Activated naive CD4-positive, alpha-beta T cell treated with anti-CD3 and anti-CD28 coated beads for 36 hours (primary cell): ENCODE measurements around the gene KLHL7. TPM values are rescaled to one million over a fixed set of nuclear protein-coding genes. Genes with fewer than 3 reads are reported as not detected.
"Not testable (repeated sequence)": the region's sequence is repeated elsewhere in the genome, so short reads cannot be mapped to it uniquely, and the experiment has no call there.

ENCODE experiments used
- CTCF ChIA-PET: fragments of 350-600 bp; sonication (Branson Sonifier 250); formaldehyde crosslinking; loops from one replicate; lab custom pipeline; 2021; ENCODE audit warnings: antibody characterized with exemption; lab: Charles Lee
- DNase-seq: peaks from one replicate; pipeline ENCODE4 v3.0.0-alpha.2; 2020
- H3K27ac Mint-ChIP-seq: one replicate; pipeline ENCODE4 v1.8.0; 2021; ENCODE audit warnings: mild to moderate bottlenecking, mixed read lengths
- H3K27me3 Mint-ChIP-seq: one replicate; pipeline ENCODE4 v1.8.0; 2021; ENCODE audit warnings: low read depth, mixed read lengths
- H3K36me3 Mint-ChIP-seq: one replicate; pipeline ENCODE4 v1.8.0; 2021; ENCODE audit warnings: low read depth, mixed read lengths
- H3K4me1 Mint-ChIP-seq: one replicate; pipeline ENCODE4 v1.8.0; 2021; ENCODE audit warnings: low read depth, mixed read lengths
- H3K4me3 Mint-ChIP-seq: one replicate; pipeline ENCODE4 v1.8.0; 2021; ENCODE audit warnings: mild to moderate bottlenecking, moderate library complexity, mixed read lengths
- H3K9me3 Mint-ChIP-seq: one replicate; pipeline ENCODE4 v1.8.0; 2021; ENCODE audit warnings: mixed read lengths
- intact Hi-C: fragments of 100-400 bp; cut with micrococcal nuclease; formaldehyde crosslinking; loops from one replicate; pipeline ENCODE4 v1.15.1; 2023
- total RNA-seq, 2 experiments: library from RNA; stranded (reverse); gene quantifications; one replicate each; pipeline ENCODE4 v1.2.3, GENCODE V29; 2021

Gene KLHL7
- total RNA-seq, 2 experiments from 2014 or later = 24.0 to 26.4 TPM

DNA sequence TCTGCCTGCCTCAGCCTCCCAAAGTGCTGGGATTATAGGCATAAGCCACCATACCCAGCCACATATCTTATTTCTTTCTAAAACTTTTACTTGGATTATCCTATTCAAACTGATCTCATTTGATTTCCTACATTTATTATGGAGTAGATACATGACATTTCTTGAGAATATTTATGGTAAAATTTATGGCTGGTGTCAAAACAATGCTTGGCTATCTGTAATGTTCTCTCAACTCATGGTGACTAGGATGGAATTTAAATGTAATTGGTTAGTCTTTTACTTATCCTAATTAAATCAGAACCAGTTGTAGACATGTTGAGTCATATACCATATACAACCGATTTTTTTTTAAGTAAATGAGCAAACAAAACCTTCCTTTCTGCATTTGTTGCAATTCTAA lies 80.4 kb downstream of the KLHL7 start:
- no peak overlapping the region for H3K27ac Mint-ChIP-seq
- no peaks in the 10 kb centered on the region for H3K27me3 Mint-ChIP-seq
- intact Hi-C loops = loop anchor here (1.0 to 10.0 kb wide), 2 partner anchors 87 to 189 kb away; no protein-coding TSS in a partner anchor
- CTCF ChIA-PET = no interaction called here
- peaks cover 30% of the 10 kb centered on the region for H3K4me1 Mint-ChIP-seq
- H3K4me3 Mint-ChIP-seq = no peak overlapping the region
- H3K36me3 Mint-ChIP-seq = peaks cover 19% of the 10 kb centered on the region
- no peak for DNase-seq
- H3K9me3 Mint-ChIP-seq = no peaks in the 10 kb centered on the region

DNA sequence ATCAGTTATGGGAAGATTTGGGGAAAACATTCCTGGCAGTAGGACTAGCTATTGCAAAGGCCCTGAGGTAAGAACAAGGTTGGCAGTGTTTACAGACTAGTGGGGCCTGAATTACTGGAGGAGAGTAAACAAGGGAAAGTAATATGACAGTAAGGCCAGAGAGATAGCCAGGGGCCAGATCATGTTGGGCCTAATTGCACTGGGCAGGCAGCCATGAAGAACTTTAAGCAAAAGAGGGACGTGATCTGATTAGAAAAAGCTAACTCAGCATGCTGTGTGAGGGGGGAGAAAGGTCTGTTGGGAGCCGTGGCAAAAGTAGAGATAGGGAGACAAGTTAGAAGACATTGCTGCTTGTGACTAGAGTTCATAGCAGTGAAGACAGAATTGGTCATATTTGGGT lies 85.4 kb downstream of the KLHL7 start:
- CTCF ChIA-PET = no interaction called here
- DNase-seq = no peak
- Mint-ChIP-seq H3K9me3 (no peaks in the 10 kb centered on the region), H3K27ac (no peak overlapping the region), H3K36me3 (peaks cover 26% of the 10 kb centered on the region), H3K27me3 (no peaks in the 10 kb centered on the region), H3K4me1 (peaks cover 6% of the 10 kb centered on the region), H3K4me3 (no peak overlapping the region)
- intact Hi-C loops = no loop called here

DNA sequence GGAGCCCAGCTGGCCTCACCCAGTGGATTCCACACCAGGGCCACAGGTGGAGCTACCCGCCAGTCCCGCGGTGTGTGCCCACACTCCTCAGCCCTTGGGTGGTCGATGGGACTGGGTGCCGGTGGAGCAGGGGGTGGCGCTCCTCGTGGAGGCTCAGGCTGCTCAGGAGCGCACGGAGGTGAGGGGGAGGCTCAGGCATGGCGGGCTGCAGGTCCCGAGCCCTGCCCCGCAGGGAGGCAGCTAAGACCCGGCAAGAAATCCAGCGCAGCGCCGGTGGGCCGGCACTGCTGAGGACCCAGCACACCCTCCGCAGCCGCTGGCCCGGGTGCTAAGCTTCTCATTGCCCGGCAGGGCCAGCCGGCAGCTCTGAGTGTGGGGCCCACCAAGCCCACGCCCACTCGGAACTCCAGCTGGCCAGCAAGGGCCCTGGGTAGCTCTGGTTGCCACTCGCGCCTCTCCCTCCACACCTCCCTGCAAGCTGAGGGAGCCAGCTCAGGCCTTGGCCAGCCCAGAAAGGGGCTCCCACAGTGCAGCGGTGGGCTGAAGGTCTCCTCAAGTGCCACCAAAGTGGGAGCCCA lies 88.2 kb downstream of the KLHL7 start:
- H3K9me3 Mint-ChIP-seq, H3K4me3 Mint-ChIP-seq, H3K27me3 Mint-ChIP-seq, H3K4me1 Mint-ChIP-seq, DNase-seq, intact Hi-C loops, H3K27ac Mint-ChIP-seq: not testable (repeated sequence)
- CTCF ChIA-PET = interaction anchor here (1.2 kb wide), 2 partner anchors 8 to 10 kb away, joined by 3 to 4 read pairs; no protein-coding TSS in a partner anchor
- peaks cover 29% of the 10 kb centered on the region for H3K36me3 Mint-ChIP-seq

DNA sequence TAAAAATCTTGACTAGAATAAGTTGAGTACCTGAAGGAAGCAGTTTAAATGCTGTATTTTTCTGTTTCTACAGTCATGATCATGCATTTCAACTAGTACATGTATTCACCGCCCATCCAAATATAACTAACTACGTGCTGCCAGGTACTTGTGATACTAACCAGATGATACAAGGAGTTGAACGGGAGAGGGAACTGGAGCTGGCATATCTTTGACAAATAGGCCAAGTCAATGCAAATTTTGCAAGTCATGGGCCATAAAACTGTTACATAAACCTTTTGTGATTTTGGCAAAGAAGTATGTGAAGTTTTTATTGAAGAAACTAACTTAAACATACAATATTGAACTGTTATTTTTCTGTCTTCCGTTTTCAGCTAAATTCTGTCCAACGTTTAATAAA lies 90.7 kb downstream of the KLHL7 start:
- intact Hi-C loops = no loop called here
- peaks cover 37% of the 10 kb centered on the region for H3K36me3 Mint-ChIP-seq
- H3K4me1 Mint-ChIP-seq = no peaks in the 10 kb centered on the region
- CTCF ChIA-PET = interaction anchor here (1.2 kb wide), 1 partner anchor 62 kb away, joined by 5 read pairs; no protein-coding TSS in a partner anchor
- no peaks in the 10 kb centered on the region for H3K27me3 Mint-ChIP-seq
- no peaks in the 10 kb centered on the region for H3K9me3 Mint-ChIP-seq
- no peak for DNase-seq
- no peak overlapping the region for H3K27ac Mint-ChIP-seq
- no peak overlapping the region for H3K4me3 Mint-ChIP-seq

- H3K27ac Mint-ChIP-seq, intact Hi-C loops, H3K4me3 Mint-ChIP-seq, CTCF ChIA-PET, H3K4me1 Mint-ChIP-seq, DNase-seq, H3K27me3 Mint-ChIP-seq, H3K9me3 Mint-ChIP-seq: not testable (repeated sequence)
- peaks cover 43% of the 10 kb centered on the region for H3K36me3 Mint-ChIP-seq
These were observed 92.2 kb downstream of the KLHL7 start for GRCh38 chr7:23197745-23198144.

DNA sequence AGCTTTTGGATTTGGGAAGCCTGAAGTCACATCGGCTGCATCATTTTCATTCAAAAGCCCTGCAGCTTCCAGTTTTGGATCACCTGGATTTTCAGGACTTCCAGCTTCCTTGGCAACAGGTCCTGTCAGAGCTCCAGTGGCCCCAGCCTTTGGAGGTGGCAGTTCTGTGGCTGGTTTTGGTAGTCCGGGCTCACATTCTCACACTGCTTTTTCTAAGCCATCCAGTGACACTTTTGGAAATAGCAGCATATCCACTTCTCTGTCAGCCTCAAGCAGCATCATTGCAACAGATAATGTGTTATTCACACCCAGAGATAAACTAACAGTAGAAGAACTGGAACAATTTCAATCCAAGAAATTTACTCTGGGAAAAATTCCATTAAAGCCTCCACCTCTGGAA lies 94.7 kb downstream of the KLHL7 start:
- intact Hi-C loops = no loop called here
- peaks cover under 1% of the 10 kb centered on the region for H3K4me1 Mint-ChIP-seq
- H3K27me3 Mint-ChIP-seq = peaks cover 1% of the 10 kb centered on the region
- no peak for DNase-seq
- CTCF ChIA-PET = interaction anchor here (0.7 kb wide), 2 partner anchors 197 to 1489 kb away, joined by 3 read pairs; no protein-coding TSS in a partner anchor
- no peak overlapping the region for H3K27ac Mint-ChIP-seq
- no peak overlapping the region for H3K4me3 Mint-ChIP-seq
- peaks cover 44% of the 10 kb centered on the region for H3K36me3 Mint-ChIP-seq
- no peaks in the 10 kb centered on the region for H3K9me3 Mint-ChIP-seq

GRCh38 chr7:23204241-23204640 lies 98.7 kb downstream of the KLHL7 start:
- Mint-ChIP-seq H3K36me3 (peaks cover 35% of the 10 kb centered on the region), H3K27ac (no peak overlapping the region), H3K27me3 (peaks cover 23% of the 10 kb centered on the region), H3K9me3 (no peaks in the 10 kb centered on the region), H3K4me3 (no peak overlapping the region), H3K4me1 (peaks cover 2% of the 10 kb centered on the region)
- no peak for DNase-seq
- CTCF ChIA-PET = interaction anchor here (1.0 kb wide), 1 partner anchor 118 kb away, joined by 3 read pairs; no protein-coding TSS in a partner anchor
- intact Hi-C loops = no loop called here

- peaks cover 25% of the 10 kb centered on the region for H3K27me3 Mint-ChIP-seq
- intact Hi-C loops = no loop called here
- no peak overlapping the region for H3K27ac Mint-ChIP-seq
- DNase-seq = no peak
- CTCF ChIA-PET = no interaction called here
- H3K4me1 Mint-ChIP-seq = peaks cover 2% of the 10 kb centered on the region
- H3K9me3 Mint-ChIP-seq = no peaks in the 10 kb centered on the region
- H3K36me3 Mint-ChIP-seq = peaks cover 27% of the 10 kb centered on the region
- no peak overlapping the region for H3K4me3 Mint-ChIP-seq
These were observed 100.0 kb downstream of the KLHL7 start for GRCh38 chr7:23205577-23205908.

- peaks cover 23% of the 10 kb centered on the region for H3K36me3 Mint-ChIP-seq
- H3K9me3 Mint-ChIP-seq = no peaks in the 10 kb centered on the region
- peaks cover 2% of the 10 kb centered on the region for H3K4me1 Mint-ChIP-seq
- CTCF ChIA-PET = no interaction called here
- DNase-seq = no peak
- H3K4me3 Mint-ChIP-seq = peak overlapping the region; percentile 30
- peak overlapping the region; percentile 31 for H3K27ac Mint-ChIP-seq
- peaks cover 25% of the 10 kb centered on the region for H3K27me3 Mint-ChIP-seq
- intact Hi-C loops = no loop called here
These were observed 100.6 kb downstream of the KLHL7 start for GRCh38 chr7:23205909-23206767.

GRCh38 chr7:23207021-23207420 lies 101.4 kb downstream of the KLHL7 start:
- CTCF ChIA-PET = no interaction called here
- Mint-ChIP-seq H3K4me1 (peaks cover 2% of the 10 kb centered on the region), H3K27me3 (peaks cover 25% of the 10 kb centered on the region), H3K4me3 (peak overlapping the region; percentile 30), H3K36me3 (peaks cover 14% of the 10 kb centered on the region), H3K27ac (peak overlapping the region; percentile 31), H3K9me3 (no peaks in the 10 kb centered on the region)
- no peak for DNase-seq
- intact Hi-C loops = no loop called here

DNA sequence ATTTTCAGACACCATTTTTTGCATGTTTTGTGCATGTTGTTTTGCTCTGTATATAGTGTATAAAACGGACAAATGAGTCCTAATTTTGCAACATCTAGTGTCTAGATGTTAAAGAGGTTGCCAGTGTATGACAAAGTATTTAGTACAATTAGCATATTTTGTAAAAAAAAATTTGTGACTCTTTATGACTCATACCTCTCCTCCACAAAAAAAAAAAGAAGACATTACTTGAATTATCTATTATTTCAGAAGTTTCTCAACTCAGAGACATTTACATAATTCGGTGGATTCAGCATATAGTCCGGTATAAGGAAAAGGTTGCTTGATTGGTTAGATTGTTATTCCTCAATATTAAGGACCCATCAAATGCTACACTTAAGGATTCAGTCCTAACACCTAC lies 102.3 kb downstream of the KLHL7 start:
- peaks cover 2% of the 10 kb centered on the region for H3K4me1 Mint-ChIP-seq
- peaks cover 11% of the 10 kb centered on the region for H3K36me3 Mint-ChIP-seq

DNA sequence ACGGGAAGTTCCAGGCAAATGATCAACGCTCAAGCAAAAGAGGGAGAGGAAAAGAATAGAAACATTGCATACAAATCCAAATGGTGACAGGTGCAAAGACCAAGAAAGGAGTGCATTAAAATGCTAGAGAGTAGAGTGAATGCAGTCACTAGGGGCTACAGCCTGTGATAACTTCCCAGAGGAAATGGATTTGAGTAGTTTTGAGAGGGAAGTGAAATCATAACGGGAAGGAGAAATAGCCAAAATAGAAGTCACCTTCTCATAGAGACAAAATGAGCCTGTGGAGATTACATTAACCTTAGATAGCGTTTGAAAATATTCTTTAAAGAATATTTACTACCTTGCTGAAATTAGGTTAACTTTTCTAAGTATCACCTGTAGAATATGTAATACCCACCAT lies 102.7 kb downstream of the KLHL7 start:
- CTCF ChIA-PET = no interaction called here

More for the DNA sequence above, 102.3 kb downstream of the KLHL7 start:
- Mint-ChIP-seq H3K27ac (no peak overlapping the region), H3K4me3 (no peak overlapping the region), H3K27me3 (peaks cover 25% of the 10 kb centered on the region), H3K9me3 (no peaks in the 10 kb centered on the region)
- no peak for DNase-seq
- CTCF ChIA-PET = no interaction called here
- intact Hi-C loops = no loop called here

GRCh38 chr7:23210506-23210905 lies 104.9 kb downstream of the KLHL7 start:
- Mint-ChIP-seq H3K27me3 (peaks cover 22% of the 10 kb centered on the region), H3K4me1 (no peaks in the 10 kb centered on the region), H3K4me3 (no peak overlapping the region), H3K36me3 (peaks cover 4% of the 10 kb centered on the region), H3K9me3 (no peaks in the 10 kb centered on the region), H3K27ac (no peak overlapping the region)
- CTCF ChIA-PET = no interaction called here
- no peak for DNase-seq
- intact Hi-C loops = no loop called here

More for the DNA sequence above, 102.7 kb downstream of the KLHL7 start:
- no peak for DNase-seq
- Mint-ChIP-seq H3K27ac (no peak overlapping the region), H3K4me3 (no peak overlapping the region), H3K9me3 (no peaks in the 10 kb centered on the region), H3K4me1 (peaks cover 2% of the 10 kb centered on the region), H3K27me3 (peaks cover 25% of the 10 kb centered on the region), H3K36me3 (peaks cover 11% of the 10 kb centered on the region)
- intact Hi-C loops = no loop called here
